ES-I3 (cell line): Measurements from ENCODE around the gene RPH3AL.
"Not testable (repeated sequence)": the region's sequence is repeated elsewhere in the genome, so short reads cannot be mapped to it uniquely, and the experiment has no call there.

Experiments
- H3K36me3 ChIP-seq: 2 replicates; pipeline ENCODE4 v1.6.1; 2013; ENCODE audit warnings: mild to moderate bottlenecking, low read length, control low read depth, moderate library complexity; ENCODE audit not compliant: insufficient read depth
- H3K4me1 ChIP-seq: 2 replicates; pipeline ENCODE4 v1.6.1; 2013; ENCODE audit warnings: mild to moderate bottlenecking, control low read depth, low read length; ENCODE audit not compliant: insufficient read depth
- H3K9ac ChIP-seq: 2 replicates; pipeline ENCODE4 v1.6.1; 2013; ENCODE audit warnings: low read depth, mild to moderate bottlenecking, low read length, moderate library complexity
- H3K9me3 ChIP-seq: 2 replicates; pipeline ENCODE4 v1.6.1; 2013; ENCODE audit warnings: mild to moderate bottlenecking, low read length, moderate library complexity; ENCODE audit not compliant: control insufficient read depth, insufficient read depth

The RPH3AL gene

GRCh38 chr17:207775-208174 lies 144.8 kb downstream of the RPH3AL start:
- H3K36me3 ChIP-seq = no peaks in the 10 kb centered on the region
- H3K4me1 ChIP-seq = peaks cover 3% of the 10 kb centered on the region; the same call in 1 of the 2 replicates
- H3K9me3 ChIP-seq = peaks cover 3% of the 10 kb centered on the region; the same call in 1 of the 2 replicates
- no peak overlapping the region for H3K9ac ChIP-seq

GRCh38 chr17:206941-207560 lies 145.6 kb downstream of the RPH3AL start:
- Histone ChIP-seq H3K9me3 (peaks cover 3% of the 10 kb centered on the region; the same call in 1 of the 2 replicates), H3K9ac (no peak overlapping the region; the same call in 1 of the 2 replicates), H3K36me3 (no peaks in the 10 kb centered on the region), H3K4me1 (peaks cover 3% of the 10 kb centered on the region; the same call in 1 of the 2 replicates)

- H3K9me3 ChIP-seq, H3K36me3 ChIP-seq, H3K4me1 ChIP-seq, H3K9ac ChIP-seq: not testable (repeated sequence)
Observed at GRCh38 chr17:206484-206883, 146.1 kb downstream of the RPH3AL start.

GRCh38 chr17:205817-206216 lies 146.8 kb downstream of the RPH3AL start:
- peaks cover 4% of the 10 kb centered on the region; the same call in 1 of the 2 replicates for H3K4me1 ChIP-seq
- no peaks in the 10 kb centered on the region for H3K36me3 ChIP-seq
- H3K9ac ChIP-seq = no peak overlapping the region
- H3K9me3 ChIP-seq = peaks cover 3% of the 10 kb centered on the region; the same call in 1 of the 2 replicates

- Histone ChIP-seq H3K9ac (no peak overlapping the region), H3K4me1 (peaks cover 6% of the 10 kb centered on the region; the same call in 1 of the 2 replicates), H3K36me3 (no peaks in the 10 kb centered on the region), H3K9me3 (peaks cover 3% of the 10 kb centered on the region; the same call in 1 of the 2 replicates)
Observed at GRCh38 chr17:205148-205669, 147.4 kb downstream of the RPH3AL start.

- peaks cover 6% of the 10 kb centered on the region; the same call in 1 of the 2 replicates for H3K4me1 ChIP-seq
- no peaks in the 10 kb centered on the region for H3K36me3 ChIP-seq
- no peak overlapping the region for H3K9ac ChIP-seq
- peaks cover 3% of the 10 kb centered on the region; the same call in 1 of the 2 replicates for H3K9me3 ChIP-seq
Observed at GRCh38 chr17:204427-205147, 148.0 kb downstream of the RPH3AL start.

- Histone ChIP-seq H3K9ac (no peak overlapping the region), H3K4me1 (peaks cover 6% of the 10 kb centered on the region; the same call in 1 of the 2 replicates)
Observed at GRCh38 chr17:202501-202951, 150.1 kb downstream of the RPH3AL start.

GRCh38 chr17:201736-202135 lies 150.9 kb downstream of the RPH3AL start:
- not testable (repeated sequence) for H3K9me3 ChIP-seq, H3K36me3 ChIP-seq, H3K4me1 ChIP-seq, H3K9ac ChIP-seq

More at GRCh38 chr17:202501-202951, 150.1 kb downstream of the RPH3AL start:
- H3K36me3 ChIP-seq = no peaks in the 10 kb centered on the region
- H3K9me3 ChIP-seq = no peaks in the 10 kb centered on the region

- H3K36me3 ChIP-seq, H3K9me3 ChIP-seq, H3K4me1 ChIP-seq, H3K9ac ChIP-seq: not testable (repeated sequence)
Observed at GRCh38 chr17:201257-201656, 151.3 kb downstream of the RPH3AL start.

GRCh38 chr17:200586-200985 lies 152.0 kb downstream of the RPH3AL start:
- H3K4me1 ChIP-seq = peaks cover 6% of the 10 kb centered on the region

GRCh38 chr17:199806-200545 lies 152.6 kb downstream of the RPH3AL start:
- Histone ChIP-seq H3K4me1 (peaks cover 5% of the 10 kb centered on the region), H3K9ac (no peak overlapping the region), H3K36me3 (no peaks in the 10 kb centered on the region), H3K9me3 (no peaks in the 10 kb centered on the region)

More at GRCh38 chr17:200586-200985, 152.0 kb downstream of the RPH3AL start:
- Histone ChIP-seq H3K36me3 (no peaks in the 10 kb centered on the region), H3K9me3 (no peaks in the 10 kb centered on the region), H3K9ac (no peak overlapping the region)

GRCh38 chr17:199191-199604 lies 153.4 kb downstream of the RPH3AL start:
- Histone ChIP-seq H3K9me3 (no peaks in the 10 kb centered on the region), H3K4me1 (peaks cover 3% of the 10 kb centered on the region), H3K9ac (no peak overlapping the region), H3K36me3 (no peaks in the 10 kb centered on the region)

GRCh38 chr17:198225-198624 lies 154.4 kb downstream of the RPH3AL start:
- not testable (repeated sequence) for H3K9me3 ChIP-seq, H3K4me1 ChIP-seq, H3K9ac ChIP-seq, H3K36me3 ChIP-seq

GRCh38 chr17:197352-197751 lies 155.3 kb downstream of the RPH3AL start:
- Histone ChIP-seq H3K9ac (no peak overlapping the region), H3K36me3 (no peaks in the 10 kb centered on the region), H3K4me1 (peaks cover 7% of the 10 kb centered on the region), H3K9me3 (no peaks in the 10 kb centered on the region)
